ENCODE results near the gene JARID2.
"Not testable (repeated sequence)": the region's sequence is repeated elsewhere in the genome, so short reads cannot be mapped to it uniquely, and the experiment has no call there.

JARID2 gene

GRCh38 chr6:15290067-15290680 lies 44.3 kb downstream of the JARID2 start:
- no peak for DNase-seq (ENCODE audit: low read depth)

- no peak for DNase-seq (ENCODE audit: low read depth)
These were observed 45.3 kb downstream of the JARID2 start for GRCh38 chr6:15290962-15291704.

- DNase-seq (ENCODE audit: low read depth): no peak
These were observed 46.9 kb downstream of the JARID2 start for GRCh38 chr6:15292721-15293302.

GRCh38 chr6:15293674-15294073 lies 47.8 kb downstream of the JARID2 start:
- no peak for DNase-seq (ENCODE audit: low read depth)

- no peak for DNase-seq (ENCODE audit: low read depth)
These were observed 48.6 kb downstream of the JARID2 start for GRCh38 chr6:15294504-15294903.

- DNase-seq (ENCODE audit: low read depth): no peak
These were observed 50.4 kb downstream of the JARID2 start for GRCh38 chr6:15296249-15296648.

- DNase-seq (ENCODE audit: low read depth): no peak
These were observed 50.9 kb downstream of the JARID2 start for GRCh38 chr6:15296735-15297134.

- not testable (repeated sequence) for DNase-seq (ENCODE audit: low read depth)
These were observed 51.3 kb downstream of the JARID2 start for GRCh38 chr6:15297167-15297566.

- DNase-seq (ENCODE audit: low read depth): peak; percentile 63
These were observed 52.2 kb downstream of the JARID2 start for GRCh38 chr6:15297895-15298590.

GRCh38 chr6:15299430-15300131 lies 53.7 kb downstream of the JARID2 start:
- DNase-seq (ENCODE audit: low read depth): peak; percentile 74

GRCh38 chr6:15301179-15302006 lies 55.5 kb downstream of the JARID2 start:
- no peak for DNase-seq (ENCODE audit: low read depth)

GRCh38 chr6:15303162-15303919 lies 57.5 kb downstream of the JARID2 start:
- DNase-seq (ENCODE audit: low read depth): no peak

- peak; percentile 65 for DNase-seq (ENCODE audit: low read depth)
These were observed 58.0 kb downstream of the JARID2 start for GRCh38 chr6:15303920-15304291.

GRCh38 chr6:15304337-15305042 lies 58.6 kb downstream of the JARID2 start:
- no peak for DNase-seq (ENCODE audit: low read depth)

- DNase-seq (ENCODE audit: low read depth): no peak
These were observed 59.6 kb downstream of the JARID2 start for GRCh38 chr6:15305496-15305895.

GRCh38 chr6:15305909-15306308 lies 60.0 kb downstream of the JARID2 start:
- DNase-seq (ENCODE audit: low read depth): no peak

- peak; percentile 61 for DNase-seq (ENCODE audit: low read depth)
These were observed 62.8 kb downstream of the JARID2 start for GRCh38 chr6:15308435-15309213.

- DNase-seq (ENCODE audit: low read depth): no peak
These were observed 63.9 kb downstream of the JARID2 start for GRCh38 chr6:15309611-15310283.
